ENCODE data around the gene SMTNL2. TPM values are rescaled to one million over a fixed set of nuclear protein-coding genes. Genes with fewer than 3 reads are reported as not detected.

SMTNL2 gene
- total RNA-seq, result 74.1 TPM

DNA sequence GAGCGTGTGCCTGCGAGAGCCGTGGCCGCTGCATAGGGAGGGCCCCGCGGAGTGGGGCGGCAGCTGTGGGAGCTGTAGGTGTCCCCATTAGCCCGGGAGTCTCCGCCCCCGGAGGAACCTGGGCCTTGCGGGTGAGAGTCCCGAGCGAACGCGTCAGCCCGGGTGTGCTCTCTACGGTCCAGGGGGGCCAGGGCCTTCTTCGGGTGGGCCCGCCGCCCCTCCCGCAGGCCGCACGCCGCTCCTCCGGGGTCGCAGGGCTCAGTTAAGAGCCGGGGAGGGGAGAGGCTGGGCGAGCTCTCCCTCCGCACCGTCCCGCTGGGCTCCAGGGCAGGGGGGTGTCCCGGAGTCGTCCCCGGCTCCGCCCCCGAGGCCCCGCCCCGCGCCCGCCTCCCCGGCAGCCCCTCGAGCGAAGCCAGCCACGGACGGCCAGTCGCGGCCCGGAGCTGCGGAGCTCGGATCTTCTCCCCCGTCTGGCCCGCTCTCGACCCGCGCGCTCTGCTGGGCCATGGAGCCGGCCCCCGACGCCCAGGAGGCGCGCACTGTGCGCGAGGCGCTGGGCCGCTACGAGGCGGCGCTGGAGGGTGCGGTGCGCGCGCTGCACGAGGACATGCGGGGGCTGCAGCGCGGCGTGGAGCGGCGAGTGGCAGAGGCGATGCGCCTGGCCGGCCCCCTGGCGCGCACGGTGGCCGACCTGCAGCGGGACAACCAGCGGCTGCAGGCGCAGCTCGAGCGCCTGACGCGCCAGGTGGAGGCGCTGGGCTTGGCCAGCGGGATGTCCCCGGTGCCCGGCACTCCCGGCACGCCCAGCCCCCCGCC lies at the start of gene SMTNL2:
Gene SMTNL2 (plus strand): TSS at position 429 of the 816 bp plus-strand sequence. CDS start 77 bp downstream, at position 506.
- Histone ChIP-seq H3K9me3 (ENCODE audit: control insufficient read depth in 3 of 3, low read length in 3 of 3) (no peaks in the 10 kb centered on the region), H3K27ac (ENCODE audit: low read depth, low read length) (peak within 1 kb of the TSS; percentile 91), H3K9ac (ENCODE audit: low read depth in 1 of 3, low read length in 3 of 3) (peak within 1 kb of the TSS; percentile 91 to 94 (median 91)), H3K36me3 (ENCODE audit: control insufficient read depth in 3 of 3, insufficient read depth in 3 of 3, low read length in 3 of 3) (no peaks in the 10 kb centered on the region), H3K4me3 (ENCODE audit: low read length in 3 of 3) (peak within 1 kb of the TSS; percentile 82 to 85 (median 83)), H3K4me1 (ENCODE audit: control insufficient read depth in 3 of 3, insufficient read depth in 3 of 3, low read length in 3 of 3) (peaks cover 41 to 65% (median 57%) of the 10 kb centered on the region in 3 donors), H3K27me3 (ENCODE audit: control insufficient read depth in 3 of 3, insufficient read depth in 3 of 3, low read length in 3 of 3) (peaks cover 0 to 32% (median 10%) of the 10 kb centered on the region in 3 donors)

DNA sequence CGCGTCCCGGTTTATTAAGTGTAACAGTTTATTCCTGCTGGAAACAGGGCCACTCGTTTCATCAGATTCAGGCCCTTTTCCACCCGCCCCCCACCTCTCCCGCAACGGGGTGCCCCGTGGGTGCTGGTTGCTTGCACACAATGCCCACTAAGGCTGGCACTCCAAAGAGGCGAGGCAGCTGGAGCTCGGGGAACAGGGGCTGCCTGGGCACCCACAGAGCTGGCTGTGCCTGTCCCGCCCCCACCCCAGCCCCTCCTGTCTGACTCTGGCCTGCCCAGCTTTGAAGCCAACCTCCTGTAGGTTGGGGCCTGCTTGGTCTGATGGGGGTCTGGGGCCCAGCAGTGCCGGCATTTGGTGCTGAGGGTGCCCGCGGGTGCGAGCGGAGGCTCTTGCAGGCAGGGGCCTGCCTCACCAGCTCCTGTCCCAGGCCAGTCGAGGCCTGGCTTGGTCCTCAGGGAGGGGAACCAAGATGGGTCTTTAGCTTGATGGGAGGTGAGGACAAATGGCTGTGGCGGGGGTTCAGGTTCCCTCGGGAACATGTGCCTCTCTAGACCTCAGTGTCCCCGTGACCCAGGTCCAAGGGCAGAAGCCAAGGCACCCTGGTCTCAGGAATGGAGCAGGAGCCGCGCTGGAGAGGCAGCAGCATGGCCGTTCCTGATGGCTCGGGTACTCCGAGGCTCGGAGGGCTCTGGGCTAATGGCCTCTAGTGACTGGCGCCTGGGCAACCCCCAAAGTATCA lies 49.2 kb upstream of the SMTNL2 start:
- H3K4me1 ChIP-seq (ENCODE audit: control insufficient read depth in 3 of 3, insufficient read depth in 3 of 3, low read length in 3 of 3), result peaks cover 51 to 69% (median 56%) of the 10 kb centered on the region in 3 donors
- H3K9ac ChIP-seq (ENCODE audit: low read depth in 1 of 3, low read length in 3 of 3), result no peak overlapping the region
- H3K9me3 ChIP-seq (ENCODE audit: control insufficient read depth in 3 of 3, low read length in 3 of 3), result no peaks in the 10 kb centered on the region
- H3K27me3 ChIP-seq (ENCODE audit: control insufficient read depth in 3 of 3, insufficient read depth in 3 of 3, low read length in 3 of 3), result peaks cover 5 to 14% (median 14%) of the 10 kb centered on the region in 3 donors
- peak overlapping the region; percentile 36 for H3K27ac ChIP-seq (ENCODE audit: low read depth, low read length)
- H3K4me3 ChIP-seq (ENCODE audit: low read length in 3 of 3), result no peak overlapping the region
- peaks cover 9 to 16% (median 14%) of the 10 kb centered on the region in 3 donors for H3K36me3 ChIP-seq (ENCODE audit: control insufficient read depth in 3 of 3, insufficient read depth in 3 of 3, low read length in 3 of 3)

DNA sequence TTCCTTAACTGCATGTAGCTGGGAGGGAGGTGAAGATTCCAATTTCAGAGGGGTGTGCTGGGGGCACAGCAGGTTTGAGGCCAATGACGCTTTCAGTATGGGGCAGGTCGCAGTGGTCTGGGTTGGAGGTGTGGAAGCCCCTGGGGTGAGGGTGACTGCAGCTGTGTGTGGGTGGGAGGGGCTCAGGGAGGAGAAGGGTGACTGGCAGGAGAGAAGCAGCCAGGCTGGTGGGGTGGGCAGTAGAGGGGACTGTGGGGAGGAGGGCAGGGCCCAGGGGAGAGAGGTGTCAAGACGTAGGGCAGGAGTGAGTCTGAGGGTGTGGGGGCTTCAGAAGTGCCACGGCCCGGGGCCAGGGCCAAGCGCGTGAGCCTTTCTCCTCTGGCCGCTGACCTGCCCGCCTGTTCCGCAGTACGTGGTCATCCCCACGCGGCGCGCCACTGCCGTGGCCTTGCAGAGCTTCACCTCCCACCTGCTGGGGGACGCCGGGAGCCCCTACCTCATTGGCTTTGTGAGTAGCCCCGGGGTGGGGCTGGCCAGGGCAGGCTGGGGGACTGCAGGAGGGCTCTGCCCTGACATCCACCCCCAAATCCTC lies 48.6 kb upstream of the SMTNL2 start:
- Histone ChIP-seq H3K9me3 (ENCODE audit: control insufficient read depth in 3 of 3, low read length in 3 of 3) (no peaks in the 10 kb centered on the region), H3K4me1 (ENCODE audit: control insufficient read depth in 3 of 3, insufficient read depth in 3 of 3, low read length in 3 of 3) (peaks cover 45 to 69% (median 52%) of the 10 kb centered on the region in 3 donors), H3K36me3 (ENCODE audit: control insufficient read depth in 3 of 3, insufficient read depth in 3 of 3, low read length in 3 of 3) (peaks cover 10 to 18% (median 15%) of the 10 kb centered on the region in 3 donors), H3K9ac (ENCODE audit: low read depth in 1 of 3, low read length in 3 of 3) (no peak overlapping the region), H3K27ac (ENCODE audit: low read depth, low read length) (no peak overlapping the region), H3K27me3 (ENCODE audit: control insufficient read depth in 3 of 3, insufficient read depth in 3 of 3, low read length in 3 of 3) (peaks cover 5 to 14% (median 14%) of the 10 kb centered on the region in 3 donors), H3K4me3 (ENCODE audit: low read length in 3 of 3) (no peak overlapping the region)

DNA sequence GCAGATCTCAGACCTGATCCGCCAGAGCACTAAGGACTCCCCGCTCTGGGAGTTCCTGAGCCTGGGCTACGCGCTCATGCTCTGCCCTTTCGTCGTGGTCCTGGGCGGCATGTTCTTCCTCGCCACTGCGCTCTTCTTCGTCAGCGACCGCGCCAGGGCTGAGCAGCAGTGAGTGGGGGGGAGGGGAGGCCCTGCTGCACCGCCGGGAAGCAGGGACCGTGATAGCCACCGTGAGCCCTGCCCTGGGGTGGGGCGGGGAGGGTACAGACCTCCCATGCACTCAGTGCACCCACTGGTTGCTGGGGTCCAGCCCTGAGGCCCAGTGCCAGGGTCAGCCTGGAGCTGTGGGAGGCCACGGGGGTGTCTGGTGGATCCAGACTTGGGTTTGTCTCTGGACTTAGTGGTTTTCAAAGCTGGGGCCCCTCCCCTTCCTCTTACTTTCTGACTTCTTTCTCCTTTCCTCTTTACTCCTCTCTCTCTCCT lies 48.0 kb upstream of the SMTNL2 start:
- H3K27me3 ChIP-seq (ENCODE audit: control insufficient read depth in 3 of 3, insufficient read depth in 3 of 3, low read length in 3 of 3), result peaks cover 5 to 14% (median 14%) of the 10 kb centered on the region in 3 donors
- H3K9me3 ChIP-seq (ENCODE audit: control insufficient read depth in 3 of 3, low read length in 3 of 3), result no peaks in the 10 kb centered on the region
- H3K4me1 ChIP-seq (ENCODE audit: control insufficient read depth in 3 of 3, insufficient read depth in 3 of 3, low read length in 3 of 3), result peaks cover 44 to 67% (median 50%) of the 10 kb centered on the region in 3 donors
- peak overlapping the region in 2 of 3 donors; percentile 40 to 54 for H3K9ac ChIP-seq (ENCODE audit: low read depth in 1 of 3, low read length in 3 of 3)
- H3K27ac ChIP-seq (ENCODE audit: low read depth, low read length), result peak overlapping the region; percentile 77
- H3K4me3 ChIP-seq (ENCODE audit: low read length in 3 of 3), result peak overlapping the region in 1 of 3 donors; percentile 6
- peaks cover 10 to 18% (median 15%) of the 10 kb centered on the region in 3 donors for H3K36me3 ChIP-seq (ENCODE audit: control insufficient read depth in 3 of 3, insufficient read depth in 3 of 3, low read length in 3 of 3)

DNA sequence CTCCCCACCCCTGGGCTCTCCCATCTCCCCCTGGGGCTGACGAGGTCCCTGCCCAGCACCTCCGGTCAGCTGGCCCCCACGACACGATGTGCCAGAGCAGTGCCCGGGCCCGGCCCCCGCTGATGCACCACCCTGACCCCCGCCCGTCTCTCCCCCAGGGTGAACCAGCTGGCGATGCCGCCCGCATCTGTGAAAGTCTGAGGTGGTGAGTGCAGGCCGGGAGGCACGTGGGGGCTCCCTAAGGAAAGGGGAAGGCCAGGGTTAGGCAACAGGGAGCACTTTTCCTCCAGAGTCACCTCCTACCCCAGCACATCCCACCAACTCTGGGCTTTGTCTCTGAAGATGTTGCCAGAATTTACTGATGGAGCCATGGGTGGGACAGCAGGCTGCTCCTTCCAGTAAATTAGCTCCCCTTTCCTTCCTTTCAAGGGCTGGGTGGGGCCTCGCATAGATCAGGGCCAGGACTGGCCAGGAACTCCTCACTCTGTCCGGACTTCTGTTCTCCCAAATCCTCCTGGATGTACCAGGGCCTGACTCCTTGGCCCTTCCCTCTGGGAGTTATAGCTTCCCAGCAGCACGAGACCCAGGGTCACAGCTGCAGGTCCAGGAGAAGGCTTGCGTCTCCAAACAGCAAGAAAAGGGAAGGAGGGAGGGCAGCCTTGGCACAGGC lies 47.5 kb upstream of the SMTNL2 start:
- Histone ChIP-seq H3K9me3 (ENCODE audit: control insufficient read depth in 3 of 3, low read length in 3 of 3) (no peaks in the 10 kb centered on the region), H3K4me3 (ENCODE audit: low read length in 3 of 3) (peak overlapping the region in 1 of 3 donors; percentile 22), H3K4me1 (ENCODE audit: control insufficient read depth in 3 of 3, insufficient read depth in 3 of 3, low read length in 3 of 3) (peaks cover 50 to 72% (median 54%) of the 10 kb centered on the region in 3 donors), H3K27me3 (ENCODE audit: control insufficient read depth in 3 of 3, insufficient read depth in 3 of 3, low read length in 3 of 3) (peaks cover 5 to 14% (median 14%) of the 10 kb centered on the region in 3 donors), H3K27ac (ENCODE audit: low read depth, low read length) (peak overlapping the region; percentile 77), H3K9ac (ENCODE audit: low read depth in 1 of 3, low read length in 3 of 3) (peak overlapping the region in 2 of 3 donors; percentile 16 to 54), H3K36me3 (ENCODE audit: control insufficient read depth in 3 of 3, insufficient read depth in 3 of 3, low read length in 3 of 3) (peaks cover 15 to 20% (median 20%) of the 10 kb centered on the region in 3 donors)

DNA sequence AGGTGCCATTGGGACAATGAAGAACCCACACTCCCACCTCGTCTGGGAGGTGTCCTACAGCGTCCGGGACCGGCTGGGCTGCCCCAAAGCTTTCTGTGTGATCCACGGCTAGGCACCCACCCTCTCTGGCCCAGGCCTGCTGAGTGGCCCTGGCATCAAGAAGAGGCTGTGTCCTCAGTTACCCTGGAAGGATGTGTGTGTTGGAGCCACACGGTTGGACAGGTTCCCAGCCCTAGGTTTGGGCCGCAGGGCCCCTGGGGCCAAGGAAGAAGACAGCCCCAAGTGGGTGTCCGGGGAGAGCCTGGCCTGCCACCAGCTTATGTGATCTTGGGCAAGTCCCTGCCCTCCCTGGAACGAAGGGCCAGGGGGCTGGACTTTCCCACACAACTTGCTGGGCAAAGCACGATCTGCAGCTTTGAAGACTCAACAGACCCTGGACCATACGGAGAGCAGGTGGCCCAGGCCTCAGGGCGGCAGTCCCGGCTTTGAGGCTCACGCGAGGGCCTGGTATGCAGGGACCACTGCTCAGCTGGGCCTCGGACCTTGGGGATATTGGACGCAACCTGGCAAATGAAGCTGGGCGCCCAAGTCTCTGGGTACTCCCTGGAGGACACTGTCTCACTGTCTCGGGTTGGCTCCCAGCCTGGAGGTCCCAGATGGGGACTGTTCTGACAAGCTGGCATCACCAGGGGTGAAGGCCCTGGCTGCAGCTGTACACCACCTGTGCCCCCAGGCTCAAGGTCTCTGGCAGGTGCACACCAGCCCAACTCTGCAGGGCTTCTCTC lies 46.7 kb upstream of the SMTNL2 start:
- peak overlapping the region; percentile 77 for H3K27ac ChIP-seq (ENCODE audit: low read depth, low read length)

DNA sequence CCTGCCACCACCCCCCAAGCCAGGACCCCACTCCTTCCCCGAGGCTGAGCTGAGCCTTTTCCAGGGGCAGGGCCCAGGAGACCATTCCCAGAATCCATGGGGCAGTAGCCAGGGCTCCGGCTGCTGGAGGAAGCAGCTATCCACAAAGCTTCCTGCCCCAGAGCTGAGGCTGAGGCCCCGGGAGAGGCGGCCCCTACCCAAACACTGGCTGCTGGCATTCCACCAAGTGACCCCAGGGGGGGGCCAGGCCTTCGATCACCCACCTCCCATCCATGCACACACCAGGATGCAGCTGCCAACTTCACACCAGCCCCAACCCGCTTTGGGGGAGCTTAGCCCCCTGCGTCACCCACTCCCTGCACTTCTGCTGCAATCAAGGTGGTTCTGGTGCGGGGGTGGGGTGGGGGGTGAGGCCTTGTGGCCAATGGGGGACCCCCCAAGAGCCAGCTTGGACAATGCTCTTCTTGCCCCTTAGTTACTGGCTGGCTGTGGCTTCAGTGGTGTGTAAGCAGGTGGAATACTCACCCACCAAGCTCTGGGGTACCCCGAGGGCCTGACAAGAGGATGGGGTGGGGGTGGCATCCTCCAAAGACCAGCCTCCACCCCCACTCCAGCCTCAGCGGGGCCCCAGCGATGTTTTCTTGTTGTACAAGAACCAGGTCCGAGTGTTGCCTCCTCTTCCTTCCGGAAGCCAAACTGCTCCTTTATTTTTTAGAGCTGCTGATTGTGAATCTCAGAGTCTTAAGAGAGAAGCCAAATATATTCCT lies 45.9 kb upstream of the SMTNL2 start:
- Histone ChIP-seq H3K4me3 (ENCODE audit: low read length in 3 of 3) (no peak overlapping the region), H3K27me3 (ENCODE audit: control insufficient read depth in 3 of 3, insufficient read depth in 3 of 3, low read length in 3 of 3) (peaks cover 5 to 9% (median 9%) of the 10 kb centered on the region in 3 donors), H3K9me3 (ENCODE audit: control insufficient read depth in 3 of 3, low read length in 3 of 3) (no peaks in the 10 kb centered on the region), H3K4me1 (ENCODE audit: control insufficient read depth in 3 of 3, insufficient read depth in 3 of 3, low read length in 3 of 3) (peaks cover 49 to 66% (median 52%) of the 10 kb centered on the region in 3 donors), H3K9ac (ENCODE audit: low read depth in 1 of 3, low read length in 3 of 3) (peak overlapping the region in 1 of 3 donors; percentile 25), H3K27ac (ENCODE audit: low read depth, low read length) (peak overlapping the region; percentile 77), H3K36me3 (ENCODE audit: control insufficient read depth in 3 of 3, insufficient read depth in 3 of 3, low read length in 3 of 3) (peaks cover 30 to 33% (median 31%) of the 10 kb centered on the region in 3 donors)

More for the DNA sequence above, 46.7 kb upstream of the SMTNL2 start:
- H3K9ac ChIP-seq (ENCODE audit: low read depth in 1 of 3, low read length in 3 of 3), result peak overlapping the region; percentile 25 to 54 (median 45)
- H3K27me3 ChIP-seq (ENCODE audit: control insufficient read depth in 3 of 3, insufficient read depth in 3 of 3, low read length in 3 of 3), result peaks cover 5 to 14% (median 9%) of the 10 kb centered on the region in 3 donors
- no peaks in the 10 kb centered on the region for H3K9me3 ChIP-seq (ENCODE audit: control insufficient read depth in 3 of 3, low read length in 3 of 3)
- peak overlapping the region in 1 of 3 donors; percentile 22 for H3K4me3 ChIP-seq (ENCODE audit: low read length in 3 of 3)
- H3K36me3 ChIP-seq (ENCODE audit: control insufficient read depth in 3 of 3, insufficient read depth in 3 of 3, low read length in 3 of 3), result peaks cover 23 to 28% (median 28%) of the 10 kb centered on the region in 3 donors
- H3K4me1 ChIP-seq (ENCODE audit: control insufficient read depth in 3 of 3, insufficient read depth in 3 of 3, low read length in 3 of 3), result peaks cover 49 to 72% (median 54%) of the 10 kb centered on the region in 3 donors

DNA sequence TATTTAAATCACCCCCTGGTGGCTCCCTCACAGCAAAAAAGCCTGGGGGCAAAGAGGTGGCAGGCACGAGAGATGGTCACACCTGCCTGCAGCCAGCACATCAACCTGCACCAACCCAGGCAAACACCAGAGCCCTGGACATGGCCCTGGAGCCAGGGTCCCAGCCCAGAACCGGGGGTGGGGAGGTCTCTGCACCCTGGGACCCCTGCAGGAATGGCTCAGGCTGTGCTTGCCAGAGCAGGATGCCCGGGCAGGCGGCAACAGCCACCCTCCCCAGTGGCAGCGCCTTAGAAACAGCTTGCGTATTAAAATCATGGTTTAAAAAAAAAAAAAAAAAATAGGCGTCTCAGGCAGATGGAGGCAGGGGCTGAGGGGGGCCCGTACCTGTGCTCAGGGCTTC lies 45.3 kb upstream of the SMTNL2 start:
- Histone ChIP-seq H3K9ac (ENCODE audit: low read depth in 1 of 3, low read length in 3 of 3) (no peak overlapping the region), H3K27me3 (ENCODE audit: control insufficient read depth in 3 of 3, insufficient read depth in 3 of 3, low read length in 3 of 3) (peaks cover 3 to 7% (median 7%) of the 10 kb centered on the region in 3 donors), H3K36me3 (ENCODE audit: control insufficient read depth in 3 of 3, insufficient read depth in 3 of 3, low read length in 3 of 3) (peaks cover 34 to 37% (median 37%) of the 10 kb centered on the region in 3 donors), H3K9me3 (ENCODE audit: control insufficient read depth in 3 of 3, low read length in 3 of 3) (no peaks in the 10 kb centered on the region), H3K4me3 (ENCODE audit: low read length in 3 of 3) (no peak overlapping the region), H3K4me1 (ENCODE audit: control insufficient read depth in 3 of 3, insufficient read depth in 3 of 3, low read length in 3 of 3) (peaks cover 46 to 61% (median 48%) of the 10 kb centered on the region in 3 donors), H3K27ac (ENCODE audit: low read depth, low read length) (no peak overlapping the region)

Measured in skeletal muscle tissue (tissue), 4 donors.